ENCODE measurements around the gene RNF144A.

Gene RNF144A

GRCh38 chr2:6951046-6951445, 33.8 kb downstream of the RNF144A start:
- no peak for FAIRE-seq

- no peak for FAIRE-seq
Measured at GRCh38 chr2:6952101-6952500, 34.9 kb downstream of the RNF144A start.

DNA sequence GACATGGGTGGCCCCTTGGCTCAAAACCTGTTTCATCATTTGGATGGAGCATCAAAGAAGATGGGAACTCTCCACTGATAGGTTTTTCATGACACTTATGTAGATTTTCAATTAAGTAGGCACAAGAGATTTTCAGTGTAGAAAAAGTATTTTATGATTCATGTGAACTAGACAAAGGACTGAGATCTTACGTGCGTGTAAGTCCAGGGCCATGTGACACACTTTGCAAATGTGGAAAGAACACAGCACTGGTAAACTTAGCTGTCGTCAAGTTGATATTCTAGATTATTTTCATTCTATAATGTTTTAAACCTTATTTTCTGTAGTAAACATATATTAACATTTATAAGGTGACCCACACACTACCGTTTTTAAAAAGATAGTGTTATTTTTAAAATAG, 37.4 kb downstream of the RNF144A start:
- no peak for FAIRE-seq

DNA sequence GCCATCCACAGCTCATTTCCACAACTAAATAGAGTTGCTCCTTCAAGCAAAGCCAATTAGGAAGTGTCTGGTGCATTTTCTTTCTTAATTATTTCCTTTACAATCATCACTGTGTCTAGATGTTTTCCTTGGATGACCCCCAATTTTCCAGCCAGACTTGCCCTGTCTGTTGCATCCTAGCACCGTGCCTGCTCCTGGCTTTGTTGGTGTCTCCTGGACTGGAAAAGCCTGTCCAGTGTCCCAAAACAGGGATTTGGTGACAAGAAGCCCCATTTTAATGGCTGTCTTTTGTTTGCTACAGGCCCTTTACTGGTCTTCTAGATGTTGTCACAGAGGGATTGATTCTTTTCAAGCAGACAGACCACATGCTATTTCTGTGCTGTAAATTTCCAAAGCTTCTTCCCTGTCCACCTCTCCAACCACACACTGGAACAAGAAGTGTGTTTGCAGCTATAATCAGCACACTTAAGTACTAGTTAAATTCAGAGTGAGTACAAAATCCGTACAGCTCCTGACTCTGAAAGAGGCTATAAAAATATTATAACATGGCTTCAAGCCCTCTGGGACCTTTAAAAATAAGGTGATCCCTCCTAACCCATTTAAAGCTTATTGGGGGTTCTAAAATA, 38.4 kb downstream of the RNF144A start:
- no peak for FAIRE-seq

GRCh38 chr2:6956566-6956965, 39.4 kb downstream of the RNF144A start:
- FAIRE-seq: no peak

DNA sequence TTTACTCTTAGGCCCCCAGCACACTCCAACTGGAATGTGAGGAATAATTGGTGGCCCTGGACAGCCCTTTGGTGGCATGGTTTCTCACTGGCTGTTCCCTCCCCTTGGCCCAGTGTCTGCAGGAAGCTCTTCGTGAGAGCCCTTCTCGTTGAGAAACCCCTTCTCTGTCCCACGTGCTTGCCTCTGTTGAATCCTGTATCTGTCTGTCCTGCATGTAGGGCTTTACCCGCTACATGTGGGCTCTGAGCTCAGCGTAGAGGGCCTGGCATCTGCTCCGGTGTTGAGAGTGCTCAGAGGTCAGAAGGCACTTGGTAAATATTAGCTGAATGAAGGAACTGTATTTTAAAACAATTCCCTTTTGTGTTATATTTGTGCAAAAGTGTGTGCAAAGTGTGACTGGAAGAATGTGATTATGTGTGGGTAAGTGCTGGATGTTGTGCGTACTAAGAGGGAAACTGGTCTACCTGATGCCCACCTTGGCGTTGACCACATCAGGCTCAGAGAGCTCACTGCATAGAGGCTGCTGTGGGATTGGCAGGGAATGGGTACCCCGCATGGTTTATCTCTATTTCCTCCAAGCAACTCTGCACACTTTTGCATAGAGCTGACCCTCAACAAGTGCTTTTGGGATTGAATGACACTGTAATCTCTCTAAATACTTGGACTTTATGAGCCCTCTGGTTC, 40.0 kb downstream of the RNF144A start:
- FAIRE-seq: no peak

DNA sequence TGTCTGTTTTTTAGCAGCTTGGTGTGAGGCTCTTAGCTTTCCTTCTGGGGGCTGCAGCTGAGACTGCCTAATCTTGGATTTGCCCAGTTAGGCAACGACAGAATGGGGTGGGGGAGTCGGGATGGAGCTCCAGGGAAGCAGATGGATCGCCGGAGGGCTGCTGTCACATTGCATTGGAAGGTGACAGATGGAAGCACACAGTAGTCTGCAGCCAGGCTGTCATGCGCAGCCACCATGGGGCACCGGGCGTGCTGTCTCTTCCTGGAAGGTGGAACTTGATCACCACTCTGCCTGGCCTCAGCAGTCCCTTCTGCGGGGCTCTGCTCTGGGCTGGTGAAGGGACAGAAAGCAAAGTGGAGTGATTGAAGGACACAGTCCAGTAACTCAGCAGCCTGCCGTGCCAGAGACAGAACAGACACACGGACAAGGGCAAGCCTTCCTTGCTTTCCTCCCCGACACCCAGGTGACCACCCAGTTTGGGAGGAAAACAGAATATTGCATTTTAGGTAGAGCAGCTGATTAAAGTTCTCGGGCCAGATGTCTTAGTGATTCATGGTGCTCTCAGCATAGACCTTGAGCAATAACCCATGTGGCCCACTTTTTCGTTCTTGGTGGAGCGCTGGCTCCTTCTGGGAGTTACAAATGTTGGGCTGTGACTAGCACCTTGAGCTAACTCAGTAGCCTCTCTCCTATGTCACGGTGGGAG, 40.9 kb downstream of the RNF144A start:
- no peak for FAIRE-seq

DNA sequence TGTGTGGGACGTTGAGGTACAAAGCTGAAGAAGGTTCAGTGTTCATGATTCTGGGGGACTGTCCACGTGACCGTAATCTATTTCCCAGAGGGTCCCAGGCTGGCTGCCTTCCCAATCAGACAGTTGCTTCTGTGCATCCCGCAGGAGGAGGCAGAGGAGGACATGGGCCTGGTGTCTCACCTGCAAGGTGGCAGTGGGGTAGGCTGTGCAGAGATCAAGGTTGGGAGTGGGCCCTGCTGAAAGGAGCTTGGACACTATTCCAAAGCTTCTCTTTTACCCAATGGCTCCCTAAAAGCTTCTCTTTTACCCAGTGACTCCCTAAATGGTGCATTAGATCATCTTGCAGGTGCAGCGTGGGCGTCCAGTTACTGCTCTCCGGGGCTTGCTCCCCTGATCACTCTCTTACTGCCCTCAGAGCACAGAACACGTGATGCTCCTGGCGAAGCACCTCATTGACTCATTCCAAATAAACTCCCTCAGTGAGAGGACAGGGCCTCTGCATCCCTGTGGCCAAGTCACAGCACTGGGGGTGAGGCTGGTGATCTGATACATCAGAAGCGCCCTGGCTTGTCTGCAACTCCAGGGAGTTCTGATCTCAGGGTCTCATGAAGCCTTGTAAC, 41.5 kb downstream of the RNF144A start:
- FAIRE-seq: no peak

GRCh38 chr2:6959751-6960150, 42.5 kb downstream of the RNF144A start:
- no peak for FAIRE-seq

- FAIRE-seq: no peak
Measured at GRCh38 chr2:6960659-6961058, 43.4 kb downstream of the RNF144A start.

DNA sequence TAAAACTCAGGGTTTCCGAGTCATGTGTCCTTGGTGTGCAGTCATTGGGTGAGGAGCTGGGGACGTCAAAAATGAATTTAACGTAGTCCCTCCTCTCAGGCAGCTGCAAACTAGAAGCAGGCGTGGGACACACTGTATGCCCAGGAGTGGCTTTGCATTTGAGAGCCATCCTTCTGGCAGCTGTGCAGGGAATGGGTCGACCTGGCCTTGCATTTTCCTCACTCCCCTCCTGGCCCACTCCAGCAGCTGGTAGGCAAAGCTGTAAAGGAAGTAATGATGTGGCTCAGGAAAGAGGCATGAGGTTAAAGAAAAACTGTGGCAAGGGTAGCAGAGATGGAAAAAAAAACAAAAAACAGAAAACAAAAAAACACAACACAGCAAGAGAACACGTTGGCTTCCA, 46.5 kb downstream of the RNF144A start:
- FAIRE-seq: no peak

- FAIRE-seq: no peak
Measured at GRCh38 chr2:6965071-6965795, 48.0 kb downstream of the RNF144A start.

DNA sequence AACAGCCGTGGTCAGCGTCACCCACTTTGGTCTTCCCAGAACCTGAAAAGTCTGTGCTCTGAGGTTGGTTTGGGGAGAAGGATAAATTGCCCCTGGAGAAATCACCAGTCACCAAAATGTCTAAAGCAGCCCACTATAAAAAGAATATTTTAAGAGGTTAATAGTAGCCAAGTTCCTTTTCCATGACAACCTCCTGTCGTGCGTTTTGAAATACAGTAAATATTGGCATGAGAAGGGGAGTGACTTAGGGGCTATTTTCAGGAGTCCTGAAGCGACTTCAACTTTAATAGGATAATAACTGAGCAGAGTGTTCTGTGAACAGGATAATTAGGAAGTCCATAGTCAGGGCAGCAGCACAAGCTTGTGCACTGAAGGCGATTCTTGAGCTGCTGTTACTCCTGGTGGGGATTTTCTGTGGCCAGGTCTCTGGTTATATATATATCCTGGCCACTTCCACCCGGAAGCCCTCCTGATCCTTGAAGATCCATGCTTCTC, 49.3 kb downstream of the RNF144A start:
- FAIRE-seq: no peak

DNA sequence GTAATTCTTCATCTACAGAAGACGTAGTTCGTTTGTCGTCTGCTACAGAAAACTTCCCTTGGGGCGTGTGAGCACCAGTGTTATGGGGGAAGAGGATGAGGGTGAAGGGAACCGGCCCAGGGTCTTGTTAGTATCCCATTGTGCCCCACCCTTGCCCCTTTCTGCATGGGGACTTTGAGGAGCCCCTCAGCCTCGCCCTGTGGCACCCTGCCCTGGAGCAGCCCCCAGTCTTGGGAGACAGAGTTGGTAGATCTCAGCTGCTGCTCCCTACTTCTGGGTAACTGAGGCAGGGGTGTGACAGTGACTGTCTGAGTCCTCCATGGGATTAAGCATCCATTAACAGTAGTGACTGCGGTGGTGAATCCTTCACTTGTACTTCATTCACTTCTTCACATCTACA, 50.1 kb downstream of the RNF144A start:
- FAIRE-seq: no peak

DNA sequence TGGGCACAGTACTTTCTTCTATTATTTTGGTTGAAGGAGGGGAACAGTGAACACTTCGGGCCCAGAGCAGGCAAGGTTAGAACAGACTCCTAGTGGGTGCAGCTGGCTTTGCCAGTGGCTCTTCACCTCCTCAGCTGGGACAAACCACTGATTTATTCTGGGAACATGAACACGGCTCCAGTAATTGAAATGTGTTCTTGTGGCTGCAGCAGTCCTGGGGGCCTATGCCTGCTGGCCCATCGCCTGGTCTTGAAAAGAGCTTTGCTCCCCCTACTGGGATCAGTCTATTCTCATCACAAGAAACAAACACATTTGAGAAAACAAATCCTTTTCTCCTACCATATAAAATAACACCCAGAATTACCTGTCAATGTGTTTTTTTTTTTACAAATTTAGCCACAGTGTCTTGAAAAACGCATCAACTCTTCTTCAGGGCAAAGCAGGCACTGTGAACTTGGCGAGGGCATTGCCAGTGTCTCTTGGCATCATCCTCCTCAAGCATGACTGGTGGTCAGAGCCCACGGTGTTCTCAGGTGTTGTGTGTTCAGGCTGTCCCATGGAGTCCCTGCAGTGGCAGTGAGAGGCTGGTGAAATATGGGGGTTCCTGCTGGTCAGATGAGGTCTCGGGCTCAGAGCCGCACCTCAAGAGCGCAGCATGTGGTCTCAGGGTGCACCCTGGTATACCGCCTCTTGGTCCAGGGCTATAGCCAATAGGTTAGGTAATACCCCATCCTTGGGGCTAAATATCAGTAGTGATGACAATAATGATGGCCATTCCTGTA, 51.3 kb downstream of the RNF144A start:
- no peak for FAIRE-seq

GRCh38 chr2:6970551-6970950, 53.3 kb downstream of the RNF144A start:
- FAIRE-seq: no peak

- FAIRE-seq: no peak
Measured at GRCh38 chr2:6970976-6971480, 53.8 kb downstream of the RNF144A start.

GRCh38 chr2:6971502-6971901, 54.3 kb downstream of the RNF144A start:
- no peak for FAIRE-seq

- no peak for FAIRE-seq
Measured at GRCh38 chr2:6972067-6972710, 55.0 kb downstream of the RNF144A start.

DNA sequence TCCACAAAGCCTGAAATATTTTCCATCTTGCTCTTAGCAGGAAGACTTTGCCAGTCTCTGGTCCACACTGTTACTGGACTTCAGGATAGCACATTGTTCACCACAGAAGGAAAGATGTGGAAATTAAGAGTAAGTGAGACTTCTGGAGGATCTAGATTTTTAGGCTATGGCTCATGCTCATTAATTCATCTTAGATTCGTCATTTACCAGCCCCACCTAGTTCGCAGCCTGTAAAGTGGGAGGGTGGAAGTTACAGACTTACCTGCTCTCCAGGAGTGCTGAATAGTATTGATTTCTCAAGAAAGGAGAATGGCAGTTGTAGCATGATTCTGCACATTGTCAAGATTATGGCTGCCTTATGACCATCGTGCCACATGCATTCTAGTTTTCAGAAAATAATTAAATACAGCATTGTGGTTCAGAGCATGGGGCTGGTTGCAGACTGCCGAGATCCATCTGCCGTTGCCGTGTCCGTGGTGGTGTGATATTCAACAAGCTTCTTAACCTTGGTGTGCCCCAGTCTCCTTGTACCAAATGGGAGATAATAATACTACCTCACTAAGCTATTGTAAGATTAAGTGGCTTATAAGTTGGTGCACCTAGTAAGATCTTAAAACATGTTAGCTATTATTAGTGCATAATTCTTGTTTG, 56.8 kb downstream of the RNF144A start:
- FAIRE-seq: no peak

GRCh38 chr2:6975988-6976387, 58.8 kb downstream of the RNF144A start:
- no peak for FAIRE-seq

All from A204.1 (cell line).